ENCODE results near the gene ZDHHC14. TPM values are rescaled to one million over a fixed set of nuclear protein-coding genes. Genes with fewer than 3 reads are reported as not detected.

Gene ZDHHC14
- total RNA-seq, 2 experiments from 2014 or later = 1.7 to 2.5 TPM

GRCh38 chr6:157469378-157469777, 88.4 kb downstream of the ZDHHC14 start:
- intact Hi-C loops (cut with micrococcal nuclease) = loop anchor here (10.0 kb wide), 1 partner anchor 95 kb away; no protein-coding TSS in a partner anchor
- no peak for ATAC-seq
- H3K27me3 Mint-ChIP-seq = no peaks in the 10 kb centered on the region

DNA sequence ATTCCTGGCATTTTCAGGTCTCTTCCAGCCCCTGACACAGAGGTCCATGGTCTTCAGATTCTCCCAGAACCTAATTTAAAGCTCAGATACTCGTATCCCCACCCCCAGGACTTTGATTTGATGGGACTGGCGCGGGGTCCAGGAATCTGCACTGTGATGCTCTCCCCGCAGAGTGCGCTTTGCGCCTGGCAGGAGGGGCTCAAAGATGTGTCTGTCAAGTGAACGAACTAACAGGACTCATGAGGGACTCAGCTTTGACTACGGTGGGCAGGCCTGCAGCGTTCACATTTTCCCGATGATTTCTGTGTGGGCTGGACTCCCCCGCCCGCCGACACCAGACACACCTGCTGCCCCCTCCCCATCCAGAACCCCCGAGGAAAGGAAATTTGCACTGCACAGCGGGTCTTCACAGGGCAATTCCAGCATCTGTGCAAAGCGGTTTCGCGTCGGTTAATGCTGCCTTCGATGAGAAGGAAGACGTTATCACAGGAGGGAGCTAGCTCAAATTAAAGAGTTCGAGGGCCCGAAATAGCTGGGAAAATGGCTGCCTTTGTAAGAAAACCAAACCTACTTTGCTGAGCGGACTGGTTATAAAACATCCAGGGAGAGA, 90.2 kb downstream of the ZDHHC14 start:
- DNase-seq = no peak
- H3K27me3 Mint-ChIP-seq = no peaks in the 10 kb centered on the region
- TF ChIP-seq CTCF (IDR thresholded peaks at IDR 0.05) = no peak
- ChIA-PET POLR2A (interaction anchor here (1.0 kb wide), 2 partner anchors 8 to 20 kb away, joined by 3 read pairs; no protein-coding TSS in a partner anchor), CTCF (no interaction called here)
- H3K4me3 Mint-ChIP-seq = no peak overlapping the region
- no peak for ATAC-seq
- H3K9me3 Mint-ChIP-seq = no peaks in the 10 kb centered on the region
- H3K36me3 Mint-ChIP-seq (ENCODE audit: low read depth) = no peaks in the 10 kb centered on the region
- intact Hi-C loops (cut with micrococcal nuclease) = no loop called here
- no peak overlapping the region for H3K27ac Mint-ChIP-seq
- H3K4me1 Mint-ChIP-seq (ENCODE audit: low read depth) = peaks cover 12% of the 10 kb centered on the region

More at GRCh38 chr6:157469378-157469777, 88.4 kb downstream of the ZDHHC14 start:
- DNase-seq = no peak
- H3K27ac Mint-ChIP-seq = no peak overlapping the region
- H3K4me3 Mint-ChIP-seq = no peak overlapping the region
- TF ChIP-seq CTCF (IDR thresholded peaks at IDR 0.05) = no peak
- POLR2A ChIA-PET = interaction anchor here (0.8 kb wide), 1 partner anchor 10 kb away, joined by 3 read pairs; no protein-coding TSS in a partner anchor
- peaks cover 13% of the 10 kb centered on the region for H3K4me1 Mint-ChIP-seq (ENCODE audit: low read depth)
- no peaks in the 10 kb centered on the region for H3K36me3 Mint-ChIP-seq (ENCODE audit: low read depth)
- CTCF ChIA-PET = interaction anchor here (1.0 to 1.6 kb wide), 2 partner anchors 10 to 13 kb away, joined by 3 read pairs; no protein-coding TSS in a partner anchor
- no peaks in the 10 kb centered on the region for H3K9me3 Mint-ChIP-seq

GRCh38 chr6:157471895-157472686, 91.1 kb downstream of the ZDHHC14 start:
- H3K4me1 Mint-ChIP-seq (ENCODE audit: low read depth) = peaks cover 14% of the 10 kb centered on the region
- no peaks in the 10 kb centered on the region for H3K36me3 Mint-ChIP-seq (ENCODE audit: low read depth)
- TF ChIP-seq CTCF (IDR thresholded peaks at IDR 0.05) = no peak
- intact Hi-C loops (cut with micrococcal nuclease) = no loop called here
- ChIA-PET CTCF (no interaction called here), POLR2A (interaction anchor here (1.0 kb wide), 1 partner anchor 21 kb away, joined by 3 read pairs; no protein-coding TSS in a partner anchor)
- peaks cover 1% of the 10 kb centered on the region for H3K27me3 Mint-ChIP-seq
- no peak for ATAC-seq
- DNase-seq = no peak
- H3K4me3 Mint-ChIP-seq = no peak overlapping the region
- H3K27ac Mint-ChIP-seq = no peak overlapping the region
- no peaks in the 10 kb centered on the region for H3K9me3 Mint-ChIP-seq

DNA sequence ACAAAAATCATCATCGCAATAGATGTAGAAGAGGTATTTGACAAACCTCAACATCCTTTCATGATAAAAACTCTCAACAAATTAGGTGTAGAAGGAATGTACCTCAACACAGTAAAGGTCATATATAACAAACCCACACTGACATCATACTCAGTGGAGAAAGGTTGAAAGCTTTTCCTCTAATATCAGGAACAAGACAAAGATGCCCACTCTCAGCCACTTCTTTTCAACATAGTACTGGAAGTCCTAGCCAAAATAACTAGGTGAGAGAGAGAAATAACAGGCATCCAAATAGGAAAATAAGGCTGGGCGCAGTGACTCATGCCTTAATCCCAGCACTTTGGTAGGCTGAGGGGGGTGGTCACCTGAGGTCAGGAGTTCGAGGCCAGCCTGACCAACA, 95.8 kb downstream of the ZDHHC14 start:
- peaks cover 1% of the 10 kb centered on the region for H3K27me3 Mint-ChIP-seq
- H3K27ac Mint-ChIP-seq = no peak overlapping the region
- POLR2A ChIA-PET = no interaction called here
- CTCF ChIA-PET = no interaction called here
- intact Hi-C loops (cut with micrococcal nuclease) = no loop called here
- H3K4me3 Mint-ChIP-seq = no peak overlapping the region
- no peaks in the 10 kb centered on the region for H3K9me3 Mint-ChIP-seq
- no peaks in the 10 kb centered on the region for H3K36me3 Mint-ChIP-seq (ENCODE audit: low read depth)
- DNase-seq (no peak), ATAC-seq (no peak)
- TF ChIP-seq CTCF (IDR thresholded peaks at IDR 0.05) = no peak
- peaks cover 18% of the 10 kb centered on the region for H3K4me1 Mint-ChIP-seq (ENCODE audit: low read depth)

DNA sequence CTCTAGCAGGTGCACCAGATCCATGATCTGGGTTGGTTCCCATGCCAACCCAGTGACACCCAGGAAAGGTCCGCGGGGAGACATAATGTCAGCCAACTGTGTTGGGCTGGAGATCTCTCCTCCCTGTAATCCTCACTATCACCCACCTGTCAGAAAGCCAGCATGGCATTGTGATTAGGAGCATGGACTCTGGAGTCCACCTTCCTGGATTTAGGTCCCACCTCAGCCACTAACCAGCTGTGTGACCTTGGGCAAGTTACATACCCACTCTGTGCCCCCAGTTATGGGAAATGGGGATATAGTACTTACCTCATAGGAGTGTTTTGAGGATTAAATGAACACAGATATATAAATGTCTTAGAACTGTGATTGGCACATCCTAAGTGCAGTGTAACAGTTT, 97.9 kb downstream of the ZDHHC14 start:
- H3K9me3 Mint-ChIP-seq = peaks cover 2% of the 10 kb centered on the region
- DNase-seq (no peak), ATAC-seq (no peak)
- H3K27ac Mint-ChIP-seq = no peak overlapping the region
- ChIA-PET CTCF (interaction anchor here (0.8 kb wide), 1 partner anchor 9 kb away, joined by 3 read pairs; no protein-coding TSS in a partner anchor), POLR2A (no interaction called here)
- H3K4me3 Mint-ChIP-seq = no peak overlapping the region
- peaks cover 20% of the 10 kb centered on the region for H3K4me1 Mint-ChIP-seq (ENCODE audit: low read depth)
- no peak for TF ChIP-seq CTCF (IDR thresholded peaks at IDR 0.05)
- no peaks in the 10 kb centered on the region for H3K36me3 Mint-ChIP-seq (ENCODE audit: low read depth)
- H3K27me3 Mint-ChIP-seq = peaks cover 1% of the 10 kb centered on the region
- intact Hi-C loops (cut with micrococcal nuclease) = no loop called here

Data from activated CD8-positive, alpha-beta T cell treated with anti-CD3 and anti-CD28 coated beads for 36 hours (primary cell).